ENCODE data around the gene ADAP1.
A peak's percentile ranks its signal among the peaks of the same experiment; 100 is the strongest.
"Not testable (repeated sequence)": the region's sequence is repeated elsewhere in the genome, so short reads cannot be mapped to it uniquely, and the experiment has no call there.

ADAP1 gene

GRCh38 chr7:974820-975681, 20.6 kb upstream of the ADAP1 start, which contains the start of gene COX19:
TSS of gene COX19 (minus strand) at chr7:975549. CDS start at chr7:975509, 40 bp downstream.
- DNase-seq = peak; percentile 91

GRCh38 chr7:974172-974571, 19.7 kb upstream of the ADAP1 start:
- DNase-seq = no peak

DNA sequence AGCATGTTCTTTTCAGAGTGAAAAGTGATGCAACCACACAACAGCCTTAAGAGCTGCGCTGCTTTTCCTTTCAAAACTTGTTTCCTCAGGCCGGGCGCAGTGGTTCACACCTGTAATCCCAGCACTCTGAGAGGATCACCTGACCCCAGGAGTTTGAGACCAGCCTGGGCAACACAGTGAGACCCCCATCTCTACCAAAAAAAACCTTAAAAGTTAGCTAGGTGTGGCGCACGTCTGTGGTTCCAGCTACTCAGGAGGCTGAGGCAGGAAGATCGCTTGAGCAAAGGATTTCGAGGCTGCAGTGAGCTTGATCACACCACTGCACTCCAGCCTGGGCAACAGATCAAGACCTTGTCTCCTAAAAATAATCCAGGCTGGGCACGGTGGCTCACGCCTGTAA, 18.8 kb upstream of the ADAP1 start:
- no peak for DNase-seq

DNA sequence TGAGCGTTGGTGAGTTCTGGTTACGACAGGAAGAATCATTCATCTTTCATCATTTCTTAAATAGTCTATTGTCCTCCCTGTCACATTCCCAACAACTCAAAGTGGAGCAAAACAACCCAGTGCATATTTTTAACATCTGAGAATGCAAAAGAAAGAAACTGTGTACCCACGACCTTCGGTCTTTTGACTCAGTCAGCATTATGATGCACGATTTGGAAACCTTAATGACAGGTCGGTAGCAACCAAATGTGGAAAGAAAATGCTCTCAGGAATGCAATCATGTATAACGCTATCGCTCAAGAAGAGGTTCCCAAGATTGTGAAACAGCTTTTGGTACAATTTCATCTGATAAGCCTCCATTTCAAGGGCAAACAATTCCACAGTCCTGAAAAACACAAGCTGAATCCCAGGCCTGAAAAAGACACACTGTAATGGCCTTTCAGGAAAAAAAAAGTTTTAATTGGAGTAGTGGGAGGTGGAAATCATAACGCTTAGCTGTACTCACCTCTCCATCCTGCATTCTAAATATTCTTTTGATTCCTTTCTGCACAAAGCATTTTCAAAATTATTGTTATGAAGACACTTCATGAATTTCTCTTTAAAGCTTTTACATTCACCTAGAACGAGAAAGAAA, 18.3 kb upstream of the ADAP1 start:
- DNase-seq = no peak

- no peak for DNase-seq
Measured at GRCh38 chr7:972110-972509, 17.6 kb upstream of the ADAP1 start.

- no peak for DNase-seq
Measured at GRCh38 chr7:970744-971143, 16.3 kb upstream of the ADAP1 start.

DNA sequence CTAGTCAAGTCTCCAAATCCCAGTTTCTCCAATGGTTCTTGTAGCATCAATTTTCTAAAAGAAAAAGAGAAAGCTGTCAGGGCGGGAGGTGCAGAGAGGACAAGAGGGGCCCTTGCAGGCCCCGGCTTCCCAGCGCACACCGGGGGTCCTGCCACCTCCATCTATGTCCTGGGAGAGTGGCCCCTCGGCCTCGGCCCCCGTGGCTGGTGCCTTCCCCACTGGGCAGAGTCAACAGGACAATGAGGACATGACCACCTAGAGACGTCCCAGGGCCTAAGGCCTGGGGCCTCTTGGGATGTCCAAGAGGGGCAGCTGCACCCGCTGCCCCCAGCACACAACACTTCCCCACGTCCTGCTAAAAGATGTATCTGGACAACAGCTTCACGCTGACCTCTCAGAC, 14.9 kb upstream of the ADAP1 start:
- no peak for DNase-seq

DNA sequence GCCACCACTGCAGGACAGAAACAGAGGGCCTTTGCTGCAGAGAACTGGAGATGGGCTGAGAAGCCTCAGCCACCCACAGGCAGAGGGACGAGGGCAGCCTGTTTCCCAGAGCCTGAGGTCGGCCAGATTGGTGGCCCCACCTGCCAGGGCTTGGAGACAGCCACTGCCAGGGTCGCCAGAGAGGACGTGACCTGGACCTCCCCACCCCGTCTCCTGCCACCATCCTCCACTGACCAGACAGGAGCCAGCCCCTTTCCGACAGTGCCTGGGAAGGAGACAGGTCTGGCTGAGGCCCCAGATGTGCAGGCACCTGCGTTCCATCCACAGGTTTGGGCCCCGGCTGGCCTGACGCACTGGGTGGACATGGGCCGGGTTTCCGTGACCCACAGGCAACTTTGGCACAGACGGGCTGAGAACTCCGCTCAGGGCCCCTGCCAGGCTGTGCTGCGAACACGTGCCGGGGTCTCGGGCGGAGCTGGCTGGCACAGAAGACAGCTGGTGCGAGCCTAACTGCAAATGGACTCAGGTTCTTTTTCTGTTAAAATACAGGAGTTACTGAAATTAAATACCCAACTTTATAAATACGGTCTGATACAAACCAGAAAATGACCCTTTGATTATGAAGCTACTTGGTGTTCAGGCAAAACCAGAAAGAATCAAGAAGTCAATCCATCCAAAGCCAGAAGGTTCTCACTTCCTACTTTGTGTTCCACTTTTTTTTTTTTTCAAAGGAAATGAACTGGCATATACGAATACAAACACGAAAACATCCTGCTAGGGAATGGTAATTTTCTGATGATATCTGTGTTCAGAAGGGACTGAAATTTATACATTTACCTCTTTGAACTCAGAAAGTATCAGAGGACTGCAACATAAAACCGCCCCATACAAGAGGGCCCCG, 14.0 kb upstream of the ADAP1 start:
- no peak for DNase-seq

DNA sequence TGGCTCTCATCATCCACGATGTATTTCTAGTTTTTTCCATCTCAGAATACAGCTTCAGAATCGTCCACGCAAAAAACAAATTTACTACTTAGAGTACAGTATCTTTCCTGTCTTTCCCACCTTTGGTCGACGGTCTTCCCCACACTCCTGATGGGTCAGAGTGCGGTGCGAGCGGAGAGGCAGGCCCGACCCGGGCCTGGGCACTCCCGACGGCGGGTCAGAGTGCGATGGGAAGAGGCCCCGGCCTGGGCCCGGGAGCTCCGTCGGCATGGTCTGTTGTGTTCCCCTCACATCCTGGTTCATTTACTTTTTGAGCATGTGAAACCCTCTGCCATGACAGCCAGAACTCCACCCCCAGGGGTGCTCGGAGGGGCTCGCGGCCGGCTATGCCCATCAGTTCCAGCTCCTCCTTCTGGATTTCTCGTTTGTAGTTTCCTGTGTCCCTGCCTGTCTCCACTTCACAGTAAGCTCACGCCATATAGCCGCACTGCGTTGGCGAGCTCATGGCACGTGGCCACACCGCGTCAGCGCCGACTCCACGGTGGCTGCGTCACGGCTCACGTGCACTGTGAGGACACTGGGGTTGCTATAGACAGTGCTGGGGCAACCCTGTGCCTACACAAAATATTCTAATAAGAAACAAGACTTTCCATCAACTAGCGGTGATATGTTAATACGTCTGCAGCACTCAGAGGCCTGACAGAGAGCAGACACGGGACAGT, 13.0 kb upstream of the ADAP1 start:
- DNase-seq = no peak

- no peak for DNase-seq
Measured at GRCh38 chr7:966291-967069, 12.0 kb upstream of the ADAP1 start.

- DNase-seq = no peak
Measured at GRCh38 chr7:964401-965231, 10.1 kb upstream of the ADAP1 start.

DNA sequence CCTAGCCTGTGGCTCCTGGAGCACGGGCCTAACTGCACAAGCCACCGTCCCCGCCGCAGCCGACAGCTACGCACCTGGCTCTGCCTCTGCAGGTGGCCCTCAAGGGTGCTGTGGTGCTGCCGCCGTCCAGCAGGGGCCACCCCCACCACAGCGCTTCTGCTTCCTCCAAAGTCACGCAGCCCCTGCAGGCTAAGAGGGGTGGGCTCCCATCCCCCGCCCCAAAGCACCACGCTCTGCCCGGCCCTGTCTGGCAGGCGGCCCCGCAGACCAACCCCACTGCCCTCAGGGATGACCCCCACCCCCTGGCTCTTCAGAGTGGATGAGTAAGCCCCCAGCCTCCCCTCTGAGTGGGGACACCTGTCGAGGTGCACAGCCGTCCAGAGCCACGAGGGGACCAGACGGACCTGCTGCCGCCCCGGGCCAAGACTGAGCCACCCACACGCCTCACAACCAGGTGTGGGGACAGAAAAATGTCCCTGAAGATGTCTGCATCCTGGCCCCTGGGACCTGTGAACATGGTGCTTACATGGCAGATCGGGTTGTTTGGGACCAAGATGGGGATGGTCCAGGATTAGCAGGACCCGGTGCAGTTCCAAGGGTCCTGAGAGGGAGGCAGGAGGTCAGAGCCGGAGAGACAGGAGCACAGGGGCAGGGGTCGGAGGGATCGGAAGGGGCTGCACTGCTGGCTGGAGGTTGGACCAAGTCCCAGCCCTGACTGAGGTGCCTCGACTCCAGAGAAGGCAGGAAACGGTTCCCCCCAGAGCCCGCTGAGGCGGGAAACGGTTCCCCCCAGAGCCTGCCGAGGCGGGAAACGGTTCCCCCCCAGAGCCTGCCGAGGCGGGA, 9.0 kb upstream of the ADAP1 start:
- no peak for DNase-seq

DNA sequence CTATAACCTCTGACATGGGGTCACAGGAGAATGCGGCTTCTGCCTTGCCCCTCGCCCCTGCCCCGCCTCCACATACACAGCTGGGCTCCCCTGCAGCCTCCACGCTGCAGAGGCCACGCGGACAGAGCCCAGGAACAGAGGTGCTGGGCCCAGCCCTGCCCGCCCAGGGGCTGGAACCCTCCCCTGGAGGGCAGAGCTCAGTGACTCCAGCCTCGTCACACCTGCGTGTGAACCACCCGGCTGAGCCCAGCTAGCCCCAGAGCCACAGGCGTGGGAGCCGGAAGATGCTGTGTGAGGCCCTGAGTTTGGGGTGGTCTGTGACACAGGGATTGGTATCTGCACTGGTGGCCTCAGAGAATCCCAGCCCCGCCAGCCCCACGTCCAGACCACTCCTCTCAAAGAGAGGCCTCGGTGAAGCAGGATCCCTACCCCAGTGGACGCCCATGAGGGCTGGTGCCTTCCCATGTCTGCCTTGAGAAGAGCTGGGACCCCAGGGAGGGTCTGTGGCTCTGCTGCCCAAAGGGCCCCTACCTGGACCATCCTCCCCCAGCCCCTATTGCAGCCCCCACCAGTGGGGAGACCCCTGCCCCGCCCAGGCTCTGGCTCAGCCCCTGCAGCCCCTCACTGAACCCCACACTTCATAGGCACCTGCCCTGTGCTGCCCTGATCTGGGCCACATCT, 8.1 kb upstream of the ADAP1 start:
- no peak for DNase-seq

- DNase-seq = no peak
Measured at GRCh38 chr7:961546-962400, 7.3 kb upstream of the ADAP1 start.

DNA sequence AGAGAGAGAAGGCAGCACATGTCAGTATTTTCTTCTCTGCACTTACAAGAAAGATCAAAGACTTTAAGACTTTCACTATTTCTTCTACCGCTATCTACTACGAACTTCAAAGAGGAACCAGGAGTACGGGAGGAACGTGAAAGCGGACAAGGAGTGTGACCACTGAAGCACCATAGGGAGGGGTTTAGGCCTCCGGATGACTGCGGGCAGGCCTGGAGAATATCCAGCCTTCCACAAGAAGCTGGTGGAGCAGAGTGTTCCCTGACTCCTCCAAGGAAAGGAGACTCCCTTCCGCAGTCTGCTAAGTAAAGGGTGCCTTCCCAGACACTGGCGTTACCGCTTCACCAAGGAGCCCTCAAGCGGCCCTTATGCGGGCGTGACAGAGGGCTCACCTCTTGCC, 6.5 kb upstream of the ADAP1 start:
- not testable (repeated sequence) for DNase-seq

GRCh38 chr7:960269-960871, 5.9 kb upstream of the ADAP1 start:
- no peak for DNase-seq

GRCh38 chr7:959740-960139, 5.3 kb upstream of the ADAP1 start:
- not testable (repeated sequence) for DNase-seq

- DNase-seq = no peak
Measured at GRCh38 chr7:959271-959670, 4.8 kb upstream of the ADAP1 start.
